Measurements from ENCODE around the gene RDH5.

GRCh38 chr12:55755246-55755645 lies 35.1 kb downstream of the RDH5 start:
- TF ChIP-seq, protein P1, sequence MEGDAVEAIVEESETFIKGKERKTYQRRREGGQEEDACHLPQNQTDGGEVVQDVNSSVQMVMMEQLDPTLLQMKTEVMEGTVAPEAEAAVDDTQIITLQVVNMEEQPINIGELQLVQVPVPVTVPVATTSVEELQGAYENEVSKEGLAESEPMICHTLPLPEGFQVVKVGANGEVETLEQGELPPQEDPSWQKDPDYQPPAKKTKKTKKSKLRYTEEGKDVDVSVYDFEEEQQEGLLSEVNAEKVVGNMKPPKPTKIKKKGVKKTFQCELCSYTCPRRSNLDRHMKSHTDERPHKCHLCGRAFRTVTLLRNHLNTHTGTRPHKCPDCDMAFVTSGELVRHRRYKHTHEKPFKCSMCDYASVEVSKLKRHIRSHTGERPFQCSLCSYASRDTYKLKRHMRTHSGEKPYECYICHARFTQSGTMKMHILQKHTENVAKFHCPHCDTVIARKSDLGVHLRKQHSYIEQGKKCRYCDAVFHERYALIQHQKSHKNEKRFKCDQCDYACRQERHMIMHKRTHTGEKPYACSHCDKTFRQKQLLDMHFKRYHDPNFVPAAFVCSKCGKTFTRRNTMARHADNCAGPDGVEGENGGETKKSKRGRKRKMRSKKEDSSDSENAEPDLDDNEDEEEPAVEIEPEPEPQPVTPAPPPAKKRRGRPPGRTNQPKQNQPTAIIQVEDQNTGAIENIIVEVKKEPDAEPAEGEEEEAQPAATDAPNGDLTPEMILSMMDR (IDR thresholded peaks at IDR 0.05), result no peak
- no peak for TF ChIP-seq POLR2AphosphoS5 (IDR thresholded peaks at IDR 0.05; ENCODE audit: insufficient read depth in 1 of 2, low read depth in 1 of 2)

All from vagina (tissue), 2 donors.